Measurements from ENCODE around the gene SPDL1.
A peak's percentile ranks its signal among the peaks of the same experiment; 100 is the strongest.
"Not testable (repeated sequence)": the region's sequence is repeated elsewhere in the genome, so short reads cannot be mapped to it uniquely, and the experiment has no call there.

The SPDL1 gene

DNA sequence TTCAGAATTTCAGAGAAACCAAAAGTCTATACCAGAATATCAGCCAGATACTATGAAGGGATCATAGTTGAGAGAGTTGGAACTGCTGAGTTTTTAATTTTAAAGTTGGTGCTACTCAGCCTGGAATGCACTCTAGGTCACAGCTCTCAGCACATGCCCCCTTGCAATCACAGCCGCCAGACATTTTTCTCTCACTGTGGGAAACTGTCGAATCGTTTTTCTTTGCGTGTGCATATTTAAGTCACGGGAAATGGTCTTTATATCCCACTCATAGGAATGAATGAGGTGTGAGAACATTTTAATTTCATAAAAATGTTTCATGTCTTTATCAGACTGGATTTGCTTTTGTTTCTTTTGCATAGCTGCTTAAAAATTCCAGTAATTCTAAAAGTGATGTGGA lies 12.2 kb upstream of the SPDL1 start:
- no peak for DNase-seq (ENCODE audit: low spot score)

DNA sequence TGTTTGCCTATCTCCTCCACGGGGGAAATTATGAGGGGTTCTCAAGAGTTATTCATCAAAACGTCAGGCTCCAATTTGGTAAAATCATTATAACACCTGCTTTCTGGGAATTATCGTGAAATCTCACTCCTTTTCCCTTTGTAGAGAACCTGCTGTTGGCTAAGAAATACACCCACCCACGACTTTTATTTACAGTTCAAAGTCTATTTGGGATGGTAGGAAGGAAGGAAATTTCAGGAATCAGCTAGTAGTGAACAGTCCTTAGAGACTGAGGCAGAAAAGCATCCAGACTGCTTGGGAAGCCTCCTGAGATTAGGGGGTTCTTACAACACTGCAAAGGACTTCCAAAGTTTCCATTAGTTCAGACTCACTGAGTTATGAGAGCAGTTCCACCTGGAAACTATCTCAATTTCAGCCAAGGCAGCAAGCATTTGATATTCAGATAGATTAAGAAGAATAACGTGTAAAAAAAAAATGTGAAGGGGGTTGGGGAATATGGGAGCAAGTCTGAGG lies 9.4 kb upstream of the SPDL1 start:
- no peak for DNase-seq (ENCODE audit: low spot score)

DNA sequence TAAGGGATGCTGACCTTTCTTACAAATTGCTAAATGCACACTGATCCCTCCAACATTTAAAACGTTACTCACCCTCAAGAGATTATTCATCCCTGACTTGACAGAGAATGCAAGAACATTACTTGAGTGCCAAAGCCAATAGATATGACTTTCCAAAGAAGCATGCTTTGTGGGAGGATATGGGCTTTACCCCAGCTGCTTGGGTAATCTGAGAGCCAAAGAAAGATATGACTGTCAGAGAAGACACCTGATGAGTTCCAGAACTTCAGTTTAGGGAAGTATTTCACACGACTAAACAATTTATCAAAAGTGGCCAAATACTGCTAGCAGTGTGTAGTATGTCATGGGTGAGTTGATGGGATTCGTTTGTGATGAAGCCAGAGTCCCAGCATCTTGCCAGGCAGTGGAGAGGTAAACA lies 7.4 kb upstream of the SPDL1 start:
- peak; percentile 34 for DNase-seq (ENCODE audit: low spot score)

- peak; percentile 22 for DNase-seq (ENCODE audit: low spot score)
Observed at GRCh38 chr5:169577951-169578350, 5.6 kb upstream of the SPDL1 start.

DNA sequence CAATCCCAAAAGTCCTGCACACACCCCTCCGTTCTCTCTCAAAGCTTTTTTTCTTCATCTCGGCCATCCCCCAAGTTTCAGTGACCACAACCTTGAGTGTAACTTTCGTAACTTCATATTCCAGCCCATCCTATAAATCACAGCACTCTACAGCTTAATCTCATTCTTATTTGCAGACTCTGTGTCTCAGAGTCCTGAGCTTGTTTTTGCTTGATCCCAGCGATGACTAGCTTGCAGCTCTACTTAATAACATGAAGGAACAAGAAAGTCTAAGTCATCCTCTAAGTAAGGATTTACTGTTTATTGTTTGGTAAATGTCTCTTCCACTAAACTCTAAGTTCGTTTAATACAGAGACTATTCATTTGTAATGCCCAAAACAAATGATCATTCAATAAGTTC lies 2.6 kb upstream of the SPDL1 start:
- no peak for DNase-seq (ENCODE audit: low spot score)

GRCh38 chr5:169581580-169582227 lies 1.9 kb upstream of the SPDL1 start:
- peak; percentile 69 for DNase-seq (ENCODE audit: low spot score)

DNA sequence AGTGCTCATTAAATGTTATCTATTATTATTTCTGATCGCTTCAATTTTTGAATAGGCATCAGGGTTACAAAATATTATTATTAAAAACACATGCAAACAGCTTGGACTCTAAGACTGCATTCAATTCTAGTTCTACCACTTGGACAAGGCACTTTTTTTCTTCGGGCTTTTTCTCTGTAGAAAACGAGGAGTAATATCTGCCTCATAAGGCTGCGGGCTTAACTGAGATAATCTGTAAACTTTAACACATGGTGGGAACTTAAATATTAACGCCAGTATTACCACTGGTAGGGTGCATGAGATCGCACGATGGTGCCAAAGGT lies 511 bp upstream of the SPDL1 start:
- DNase-seq (ENCODE audit: low spot score), result no peak

- DNase-seq (ENCODE audit: low spot score), result peak; percentile 14
Observed at GRCh38 chr5:169584998-169585451, 1.5 kb downstream of the SPDL1 start.

DNA sequence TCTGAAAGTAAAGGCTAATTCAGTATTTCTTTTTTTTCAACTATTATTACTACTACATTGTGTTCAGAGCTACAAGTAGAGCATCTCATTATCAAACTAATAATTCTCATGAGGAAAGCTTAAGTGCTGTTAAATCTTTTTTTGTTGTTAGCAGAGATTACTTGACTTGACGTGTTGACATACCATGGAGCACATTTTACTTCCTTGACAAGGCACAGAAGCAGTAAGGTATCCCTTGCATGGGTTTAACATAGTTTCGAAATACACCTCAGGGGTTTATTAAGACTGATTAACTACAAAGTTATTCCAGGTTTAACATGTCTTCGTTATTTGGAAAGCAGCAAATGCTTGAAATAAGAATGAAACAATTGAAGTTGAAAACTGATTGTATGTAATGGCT lies 7.0 kb downstream of the SPDL1 start:
- DNase-seq (ENCODE audit: low spot score), result no peak

DNA sequence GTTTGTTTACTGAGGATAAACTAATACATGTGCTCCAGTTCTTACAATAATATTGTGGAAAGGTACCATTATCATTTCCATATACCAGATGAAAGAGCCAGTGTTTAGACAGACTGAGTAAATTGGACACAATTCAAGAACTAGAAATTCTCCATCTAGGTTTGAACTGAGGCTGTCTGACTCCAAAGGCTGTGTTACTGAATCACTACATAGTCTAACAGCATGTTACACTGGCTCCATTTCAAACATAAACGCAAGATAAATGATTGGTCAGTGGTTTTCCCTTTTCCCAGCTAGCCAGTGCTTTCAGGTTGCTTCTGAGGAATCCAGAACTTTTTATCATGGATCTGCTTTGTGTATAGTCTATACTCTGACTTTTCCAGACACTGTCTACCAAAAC lies 8.1 kb downstream of the SPDL1 start:
- DNase-seq (ENCODE audit: low spot score), result no peak

GRCh38 chr5:169592937-169593650 lies 9.5 kb downstream of the SPDL1 start:
- DNase-seq (ENCODE audit: low spot score), result no peak

GRCh38 chr5:169595172-169595820 lies 11.7 kb downstream of the SPDL1 start:
- DNase-seq (ENCODE audit: low spot score), result no peak

GRCh38 chr5:169599451-169599850 lies 15.9 kb downstream of the SPDL1 start:
- no peak for DNase-seq (ENCODE audit: low spot score)

- DNase-seq (ENCODE audit: low spot score), result no peak
Observed at GRCh38 chr5:169602535-169602934, 19.0 kb downstream of the SPDL1 start.

GRCh38 chr5:169606279-169606678 lies 22.7 kb downstream of the SPDL1 start:
- no peak for DNase-seq (ENCODE audit: low spot score)

- DNase-seq (ENCODE audit: low spot score), result no peak
Observed at GRCh38 chr5:169607882-169608281, 24.3 kb downstream of the SPDL1 start.

GRCh38 chr5:169609716-169610115 lies 26.1 kb downstream of the SPDL1 start:
- DNase-seq (ENCODE audit: low spot score), result no peak

- DNase-seq (ENCODE audit: low spot score), result no peak
Observed at GRCh38 chr5:169610606-169611005, 27.0 kb downstream of the SPDL1 start.

GRCh38 chr5:169615561-169615960 lies 32.0 kb downstream of the SPDL1 start:
- no peak for DNase-seq (ENCODE audit: low spot score)

DNA sequence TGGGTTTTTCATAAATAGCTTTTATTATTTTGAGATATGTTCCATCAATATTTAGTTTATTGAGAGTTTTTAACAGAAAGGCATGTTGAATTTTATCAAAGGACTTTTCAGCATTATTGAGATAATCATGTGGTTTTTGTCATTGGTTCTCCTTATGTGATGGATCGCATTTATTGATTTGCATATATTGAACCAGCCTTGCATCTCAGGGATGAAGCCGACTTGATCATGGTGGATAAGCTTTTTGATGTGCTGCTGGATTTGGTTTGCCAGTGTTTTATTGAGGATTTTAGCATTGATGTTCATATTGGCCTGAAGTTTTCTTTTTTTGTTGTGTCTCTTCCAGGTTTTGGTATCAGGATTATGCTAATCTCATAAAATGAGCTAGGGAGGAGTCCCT lies 40.7 kb downstream of the SPDL1 start:
- not testable (repeated sequence) for DNase-seq (ENCODE audit: low spot score)

GRCh38 chr5:169626779-169627178 lies 43.2 kb downstream of the SPDL1 start:
- no peak for DNase-seq (ENCODE audit: low spot score)

DNA sequence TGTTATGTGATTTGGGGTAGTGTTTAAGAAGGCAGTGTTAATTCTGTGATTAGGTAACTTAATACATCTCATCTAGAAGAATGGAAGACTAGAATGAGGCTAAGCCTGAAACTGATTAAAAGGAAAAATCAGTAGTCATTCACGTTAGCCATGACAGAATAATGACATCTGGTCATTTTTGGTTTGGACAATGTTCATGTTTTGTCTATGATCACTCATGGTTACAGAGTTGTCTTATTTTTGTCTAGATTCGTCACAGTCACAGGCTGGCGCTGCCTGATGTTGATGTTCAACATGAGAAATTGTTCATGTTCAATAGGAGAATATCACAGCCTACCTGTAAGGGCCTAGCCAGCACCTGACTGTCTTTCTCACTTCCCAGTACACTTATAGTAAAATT lies 44.0 kb downstream of the SPDL1 start:
- DNase-seq (ENCODE audit: low spot score), result no peak

DNA sequence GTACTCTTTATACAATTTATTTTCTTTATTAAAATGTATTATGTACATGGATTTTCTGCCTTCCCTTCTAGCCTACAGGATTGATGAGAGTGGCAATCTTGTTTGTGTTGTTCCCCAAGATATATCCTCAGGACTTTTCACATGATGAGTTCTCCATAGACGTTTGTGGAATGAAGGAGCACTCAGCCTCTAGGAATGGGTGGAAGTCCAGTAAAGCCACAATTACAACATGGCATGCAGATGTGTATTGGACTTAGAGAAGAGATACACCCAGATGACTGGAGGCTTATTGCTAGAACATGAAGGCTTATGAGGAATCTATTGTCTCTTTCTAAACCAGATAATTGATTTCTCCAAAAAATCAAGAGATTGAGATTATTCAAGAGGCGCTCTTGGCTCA lies 45.3 kb downstream of the SPDL1 start:
- DNase-seq (ENCODE audit: low spot score), result no peak
